WTC11 (cell line): ENCODE data around the gene NAA50. TPM values are rescaled to one million over a fixed set of nuclear protein-coding genes. Genes with fewer than 3 reads are reported as not detected.

Experiments used
- ATAC-seq: fragments of 200-7000 bp; cut with Tn5 transposase; 2 replicates; pipeline ENCODE4 v1.10.0; 2021; ENCODE audit warnings: mild to moderate bottlenecking, moderate library complexity
- CTCF ChIA-PET: fragments of 300-600 bp; sonication (Branson Sonifier 250); formaldehyde crosslinking; loops from one replicate; lab custom pipeline; 2021; ENCODE audit warnings: antibody characterized with exemption; lab: Charles Lee
- POLR2A ChIA-PET: fragments of 350-600 bp; sonication (Branson Sonifier 250); formaldehyde crosslinking; loops from one replicate; lab custom pipeline; 2021; ENCODE audit warnings: antibody characterized with exemption; lab: Charles Lee
- DNase-seq: peaks from one replicate; pipeline ENCODE4 v3.0.0; 2021; ENCODE audit warnings: low spot score
- H3K27ac Mint-ChIP-seq: 2 replicates; pipeline ENCODE4 v1.8.0; 2021; ENCODE audit warnings: mixed read lengths
- H3K27me3 Mint-ChIP-seq: 2 replicates; pipeline ENCODE4 v1.8.0; 2021; ENCODE audit warnings: low read depth, mild to moderate bottlenecking, moderate library complexity, mixed read lengths
- H3K36me3 Mint-ChIP-seq: 2 replicates; pipeline ENCODE4 v1.8.0; 2021; ENCODE audit warnings: mixed read lengths
- H3K4me1 Mint-ChIP-seq: 2 replicates; pipeline ENCODE4 v1.8.0; 2022; ENCODE audit warnings: mixed read lengths
- H3K4me3 Mint-ChIP-seq: 2 replicates; pipeline ENCODE4 v1.8.0; 2021; ENCODE audit warnings: mild to moderate bottlenecking, moderate library complexity, mixed read lengths
- H3K9me3 Mint-ChIP-seq: 2 replicates; pipeline ENCODE4 v1.8.0; 2021; ENCODE audit warnings: mixed read lengths
- ATF1 ChIP-seq: sonication (generic); formaldehyde crosslinking; IDR thresholded peaks from 2 replicates; pipeline ENCODE4 v1.8.1; 2023; ENCODE audit warnings: mild to moderate bottlenecking, moderate library complexity, missing genetic modification reagents
- ELF4 ChIP-seq: sonication (generic); formaldehyde crosslinking; IDR thresholded peaks from 2 replicates; pipeline ENCODE4 v1.8.1; 2022; ENCODE audit warnings: low read depth, mild to moderate bottlenecking, moderate library complexity, missing genetic modification reagents
- FOXK1 ChIP-seq: sonication (generic); formaldehyde crosslinking; IDR thresholded peaks from 2 replicates; pipeline ENCODE4 v1.8.0; 2022; ENCODE audit warnings: mild to moderate bottlenecking, moderate library complexity, missing genetic modification reagents
- FOXP1 ChIP-seq: sonication (generic); formaldehyde crosslinking; IDR thresholded peaks from 2 replicates; pipeline ENCODE4 v1.8.0; 2022; ENCODE audit warnings: missing genetic modification reagents, mild to moderate bottlenecking, moderate library complexity, borderline replicate concordance
- GRHL2 ChIP-seq: fragments of 250-450 bp; sonication (Bioruptor Pico); IDR thresholded peaks from 2 replicates; pipeline ENCODE4 v1.8.0; 2022; ENCODE audit warnings: mild to moderate bottlenecking, moderate library complexity; ENCODE audit not compliant: insufficient replicate concordance, severe bottlenecking
- IRF2 ChIP-seq: sonication (generic); formaldehyde crosslinking; IDR thresholded peaks from 2 replicates; pipeline ENCODE4 v1.8.0; 2022; ENCODE audit warnings: low read depth, missing genetic modification reagents, borderline replicate concordance
- MYBL2 ChIP-seq: sonication (generic); formaldehyde crosslinking; IDR thresholded peaks from 2 replicates; pipeline ENCODE4 v1.8.1; 2023; ENCODE audit warnings: mild to moderate bottlenecking, moderate library complexity, missing genetic modification reagents
- NR3C1 ChIP-seq: sonication (generic); formaldehyde crosslinking; conservative IDR thresholded peaks from 2 replicates; pipeline ENCODE4 v1.8.1; 2023; ENCODE audit warnings: low read depth, mild to moderate bottlenecking, missing genetic modification reagents
- RORB ChIP-seq: fragments of 250-450 bp; sonication (Bioruptor Pico); IDR thresholded peaks from 2 replicates; pipeline ENCODE4 v1.9.0; 2021; ENCODE audit warnings: mild to moderate bottlenecking
- SOX15 ChIP-seq: fragments of 250-450 bp; sonication (Bioruptor Pico); IDR thresholded peaks from 2 replicates; pipeline ENCODE4 v1.9.0; 2021; ENCODE audit warnings: mild to moderate bottlenecking
- TCF7 ChIP-seq: sonication (generic); formaldehyde crosslinking; IDR thresholded peaks from 2 replicates; pipeline ENCODE4 v1.8.0; 2022; ENCODE audit warnings: mild to moderate bottlenecking, low read depth, missing genetic modification reagents, moderate library complexity
- ZNF317 ChIP-seq: sonication (generic); formaldehyde crosslinking; IDR thresholded peaks from 2 replicates; pipeline ENCODE4 v1.8.1; 2023; ENCODE audit warnings: low read depth, mild to moderate bottlenecking, moderate library complexity, missing genetic modification reagents, borderline replicate concordance
- ZNF396 ChIP-seq: fragments of 250-450 bp; sonication (Bioruptor Pico); IDR thresholded peaks from 2 replicates; pipeline ENCODE4 v1.8.0; 2021; ENCODE audit warnings: mild to moderate bottlenecking, moderate library complexity, borderline replicate concordance
- total RNA-seq: library from RNA; stranded (reverse); gene quantifications from 3 replicates; pipeline ENCODE4 v1.2.3, GENCODE V29; 2021
- TF ChIP-seq, protein P1 (sequence below): sonication (generic); formaldehyde crosslinking; conservative IDR thresholded peaks from 2 replicates; pipeline ENCODE4 v1.8.1; 2022; ENCODE audit warnings: mild to moderate bottlenecking, missing genetic modification reagents
- TF ChIP-seq, protein P2 (sequence below): sonication (generic); formaldehyde crosslinking; IDR thresholded peaks from 2 replicates; pipeline ENCODE4 v1.8.1; 2023; ENCODE audit warnings: mild to moderate bottlenecking, missing genetic modification reagents, borderline replicate concordance
- TF ChIP-seq, protein P3 (sequence below): fragments of 250-450 bp; sonication (Bioruptor Pico); IDR thresholded peaks from 2 replicates; pipeline ENCODE4 v1.9.0; 2021; ENCODE audit warnings: mild to moderate bottlenecking, borderline replicate concordance
- TF ChIP-seq, protein P4 (sequence below): sonication (generic); formaldehyde crosslinking; IDR thresholded peaks from 2 replicates; pipeline ENCODE4 v1.8.1; 2023; ENCODE audit warnings: mild to moderate bottlenecking, moderate library complexity, missing genetic modification reagents
- TF ChIP-seq, protein P5 (sequence below): fragments of 250-450 bp; sonication (Bioruptor Pico); conservative IDR thresholded peaks from 2 replicates; pipeline ENCODE4 v1.9.0; 2021; ENCODE audit warnings: mild to moderate bottlenecking

The NAA50 gene
- total RNA-seq, 1 experiment from 2014 or later, result 193 TPM

DNA sequence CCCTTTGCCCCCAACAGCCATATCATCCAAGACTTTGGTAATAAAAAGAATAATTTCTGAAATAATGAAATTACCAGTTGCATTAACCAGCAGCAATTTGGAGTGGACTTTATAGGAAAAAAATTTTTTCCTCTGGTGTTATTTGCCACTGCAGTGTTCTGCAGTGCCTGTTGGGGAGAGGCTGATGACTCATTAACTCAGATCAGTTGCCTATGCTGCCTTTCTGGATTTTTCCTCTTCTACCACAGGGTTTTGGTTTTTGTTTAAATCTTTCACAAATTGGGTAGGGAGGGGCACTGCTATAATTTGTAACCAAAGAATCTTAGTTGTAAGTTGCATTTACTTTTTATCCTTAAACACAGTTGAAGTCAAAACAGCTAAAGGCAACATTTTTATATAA, 23.5 kb upstream of the NAA50 start:
- Mint-ChIP-seq H3K36me3 (no peaks in the 10 kb centered on the region), H3K27me3 (no peaks in the 10 kb centered on the region), H3K4me1 (peaks cover 4% of the 10 kb centered on the region), H3K4me3 (no peak overlapping the region), H3K9me3 (no peaks in the 10 kb centered on the region), H3K27ac (no peak overlapping the region)
- CTCF ChIA-PET, result no interaction called here
- DNase-seq (no peak), ATAC-seq (no peak)
- POLR2A ChIA-PET, result no interaction called here
- no peak for TF ChIP-seq ATF1 (CRISPR knock-in tag)
- TF ChIP-seq, protein P1, sequence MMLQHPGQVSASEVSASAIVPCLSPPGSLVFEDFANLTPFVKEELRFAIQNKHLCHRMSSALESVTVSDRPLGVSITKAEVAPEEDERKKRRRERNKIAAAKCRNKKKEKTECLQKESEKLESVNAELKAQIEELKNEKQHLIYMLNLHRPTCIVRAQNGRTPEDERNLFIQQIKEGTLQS (CRISPR knock-in tag), result no peak
- no peak for TF ChIP-seq NR3C1 (CRISPR knock-in tag)
- TF ChIP-seq TCF7 (CRISPR knock-in tag), result no peak
- no peak for TF ChIP-seq FOXK1

DNA sequence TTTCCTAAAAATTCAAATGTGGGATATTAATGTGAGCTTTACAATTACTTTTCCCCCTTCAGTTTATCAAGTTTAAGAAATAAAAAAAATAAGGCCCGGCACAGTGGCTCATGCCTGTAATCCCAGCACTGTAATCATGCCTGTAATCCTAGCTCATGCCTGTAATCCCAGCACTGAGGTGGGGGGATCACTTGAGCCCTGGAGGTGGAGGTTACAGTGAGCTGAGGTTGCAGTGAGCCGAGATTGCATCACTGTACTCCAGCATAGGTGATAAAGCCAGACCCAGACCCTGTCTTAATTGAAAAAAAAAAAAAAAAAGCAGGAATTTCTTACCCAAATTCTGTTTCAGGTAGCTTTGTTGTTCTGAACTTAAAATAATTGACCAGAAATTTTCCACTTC, 18.6 kb upstream of the NAA50 start:
- TF ChIP-seq ZNF317, result no peak
- TF ChIP-seq IRF2, result no peak
- TF ChIP-seq SOX15 (CRISPR knock-in tag), result no peak
- no peak for TF ChIP-seq MYBL2 (CRISPR knock-in tag)
- no peak for TF ChIP-seq RORB (CRISPR knock-in tag)
- H3K9me3 Mint-ChIP-seq, result no peaks in the 10 kb centered on the region
- H3K27me3 Mint-ChIP-seq, result no peaks in the 10 kb centered on the region
- DNase-seq (no peak), ATAC-seq (no peak)
- H3K4me3 Mint-ChIP-seq, result no peak overlapping the region
- ChIA-PET CTCF (interaction anchor here (1.5 kb wide), 1 partner anchor 19 kb away, joined by 5 read pairs; no protein-coding TSS in a partner anchor), POLR2A (no interaction called here)
- H3K36me3 Mint-ChIP-seq, result no peaks in the 10 kb centered on the region
- H3K27ac Mint-ChIP-seq, result no peak overlapping the region
- H3K4me1 Mint-ChIP-seq, result no peaks in the 10 kb centered on the region

DNA sequence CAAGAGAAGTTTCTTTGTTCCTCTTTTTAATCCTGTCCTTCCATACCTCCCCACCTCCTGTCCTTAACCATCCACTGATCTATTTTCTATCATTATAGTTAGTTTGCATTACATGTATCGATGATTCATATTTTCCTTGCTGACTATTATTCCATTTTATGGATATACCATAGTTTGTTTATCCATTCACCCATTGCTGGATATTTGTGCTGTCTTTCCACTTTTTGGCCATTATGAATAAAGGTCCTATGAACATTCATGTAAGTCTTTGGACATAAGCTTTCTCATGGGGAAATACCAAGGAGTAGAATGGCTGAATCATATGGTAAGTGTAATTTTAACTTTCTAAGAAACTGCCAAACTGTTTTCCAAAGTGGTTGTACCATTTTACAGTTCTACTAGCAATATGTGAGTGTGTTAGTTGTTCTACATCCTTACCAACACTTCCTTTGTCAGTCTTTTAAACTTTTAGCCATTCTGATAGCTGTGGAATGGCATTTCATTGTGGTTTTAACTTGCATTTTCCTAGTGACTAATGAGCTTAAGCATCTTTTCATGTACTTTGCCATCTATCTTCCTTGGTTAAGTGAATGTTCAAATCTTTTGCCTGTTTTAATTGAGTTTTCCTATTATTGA, 12.5 kb upstream of the NAA50 start:
- Mint-ChIP-seq H3K27me3 (no peaks in the 10 kb centered on the region), H3K9me3 (peaks cover 14% of the 10 kb centered on the region), H3K4me1 (peaks cover 3% of the 10 kb centered on the region), H3K4me3 (no peak overlapping the region), H3K27ac (no peak overlapping the region), H3K36me3 (peaks cover 9% of the 10 kb centered on the region)
- DNase-seq (no peak), ATAC-seq (no peak)
- ChIA-PET CTCF (interaction anchor here (0.6 kb wide), 2 partner anchors 70 to 98 kb away, joined by 3 read pairs; no protein-coding TSS in a partner anchor), POLR2A (no interaction called here)
- TF ChIP-seq FOXP1 (CRISPR knock-in tag), result no peak
- no peak for TF ChIP-seq TCF7 (CRISPR knock-in tag)
- TF ChIP-seq, protein P2, sequence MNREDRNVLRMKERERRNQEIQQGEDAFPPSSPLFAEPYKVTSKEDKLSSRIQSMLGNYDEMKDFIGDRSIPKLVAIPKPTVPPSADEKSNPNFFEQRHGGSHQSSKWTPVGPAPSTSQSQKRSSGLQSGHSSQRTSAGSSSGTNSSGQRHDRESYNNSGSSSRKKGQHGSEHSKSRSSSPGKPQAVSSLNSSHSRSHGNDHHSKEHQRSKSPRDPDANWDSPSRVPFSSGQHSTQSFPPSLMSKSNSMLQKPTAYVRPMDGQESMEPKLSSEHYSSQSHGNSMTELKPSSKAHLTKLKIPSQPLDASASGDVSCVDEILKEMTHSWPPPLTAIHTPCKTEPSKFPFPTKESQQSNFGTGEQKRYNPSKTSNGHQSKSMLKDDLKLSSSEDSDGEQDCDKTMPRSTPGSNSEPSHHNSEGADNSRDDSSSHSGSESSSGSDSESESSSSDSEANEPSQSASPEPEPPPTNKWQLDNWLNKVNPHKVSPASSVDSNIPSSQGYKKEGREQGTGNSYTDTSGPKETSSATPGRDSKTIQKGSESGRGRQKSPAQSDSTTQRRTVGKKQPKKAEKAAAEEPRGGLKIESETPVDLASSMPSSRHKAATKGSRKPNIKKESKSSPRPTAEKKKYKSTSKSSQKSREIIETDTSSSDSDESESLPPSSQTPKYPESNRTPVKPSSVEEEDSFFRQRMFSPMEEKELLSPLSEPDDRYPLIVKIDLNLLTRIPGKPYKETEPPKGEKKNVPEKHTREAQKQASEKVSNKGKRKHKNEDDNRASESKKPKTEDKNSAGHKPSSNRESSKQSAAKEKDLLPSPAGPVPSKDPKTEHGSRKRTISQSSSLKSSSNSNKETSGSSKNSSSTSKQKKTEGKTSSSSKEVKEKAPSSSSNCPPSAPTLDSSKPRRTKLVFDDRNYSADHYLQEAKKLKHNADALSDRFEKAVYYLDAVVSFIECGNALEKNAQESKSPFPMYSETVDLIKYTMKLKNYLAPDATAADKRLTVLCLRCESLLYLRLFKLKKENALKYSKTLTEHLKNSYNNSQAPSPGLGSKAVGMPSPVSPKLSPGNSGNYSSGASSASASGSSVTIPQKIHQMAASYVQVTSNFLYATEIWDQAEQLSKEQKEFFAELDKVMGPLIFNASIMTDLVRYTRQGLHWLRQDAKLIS (CRISPR knock-in tag), result no peak
- TF ChIP-seq, protein P3, sequence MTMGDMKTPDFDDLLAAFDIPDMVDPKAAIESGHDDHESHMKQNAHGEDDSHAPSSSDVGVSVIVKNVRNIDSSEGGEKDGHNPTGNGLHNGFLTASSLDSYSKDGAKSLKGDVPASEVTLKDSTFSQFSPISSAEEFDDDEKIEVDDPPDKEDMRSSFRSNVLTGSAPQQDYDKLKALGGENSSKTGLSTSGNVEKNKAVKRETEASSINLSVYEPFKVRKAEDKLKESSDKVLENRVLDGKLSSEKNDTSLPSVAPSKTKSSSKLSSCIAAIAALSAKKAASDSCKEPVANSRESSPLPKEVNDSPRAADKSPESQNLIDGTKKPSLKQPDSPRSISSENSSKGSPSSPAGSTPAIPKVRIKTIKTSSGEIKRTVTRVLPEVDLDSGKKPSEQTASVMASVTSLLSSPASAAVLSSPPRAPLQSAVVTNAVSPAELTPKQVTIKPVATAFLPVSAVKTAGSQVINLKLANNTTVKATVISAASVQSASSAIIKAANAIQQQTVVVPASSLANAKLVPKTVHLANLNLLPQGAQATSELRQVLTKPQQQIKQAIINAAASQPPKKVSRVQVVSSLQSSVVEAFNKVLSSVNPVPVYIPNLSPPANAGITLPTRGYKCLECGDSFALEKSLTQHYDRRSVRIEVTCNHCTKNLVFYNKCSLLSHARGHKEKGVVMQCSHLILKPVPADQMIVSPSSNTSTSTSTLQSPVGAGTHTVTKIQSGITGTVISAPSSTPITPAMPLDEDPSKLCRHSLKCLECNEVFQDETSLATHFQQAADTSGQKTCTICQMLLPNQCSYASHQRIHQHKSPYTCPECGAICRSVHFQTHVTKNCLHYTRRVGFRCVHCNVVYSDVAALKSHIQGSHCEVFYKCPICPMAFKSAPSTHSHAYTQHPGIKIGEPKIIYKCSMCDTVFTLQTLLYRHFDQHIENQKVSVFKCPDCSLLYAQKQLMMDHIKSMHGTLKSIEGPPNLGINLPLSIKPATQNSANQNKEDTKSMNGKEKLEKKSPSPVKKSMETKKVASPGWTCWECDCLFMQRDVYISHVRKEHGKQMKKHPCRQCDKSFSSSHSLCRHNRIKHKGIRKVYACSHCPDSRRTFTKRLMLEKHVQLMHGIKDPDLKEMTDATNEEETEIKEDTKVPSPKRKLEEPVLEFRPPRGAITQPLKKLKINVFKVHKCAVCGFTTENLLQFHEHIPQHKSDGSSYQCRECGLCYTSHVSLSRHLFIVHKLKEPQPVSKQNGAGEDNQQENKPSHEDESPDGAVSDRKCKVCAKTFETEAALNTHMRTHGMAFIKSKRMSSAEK, result no peak
- TF ChIP-seq, protein P4, sequence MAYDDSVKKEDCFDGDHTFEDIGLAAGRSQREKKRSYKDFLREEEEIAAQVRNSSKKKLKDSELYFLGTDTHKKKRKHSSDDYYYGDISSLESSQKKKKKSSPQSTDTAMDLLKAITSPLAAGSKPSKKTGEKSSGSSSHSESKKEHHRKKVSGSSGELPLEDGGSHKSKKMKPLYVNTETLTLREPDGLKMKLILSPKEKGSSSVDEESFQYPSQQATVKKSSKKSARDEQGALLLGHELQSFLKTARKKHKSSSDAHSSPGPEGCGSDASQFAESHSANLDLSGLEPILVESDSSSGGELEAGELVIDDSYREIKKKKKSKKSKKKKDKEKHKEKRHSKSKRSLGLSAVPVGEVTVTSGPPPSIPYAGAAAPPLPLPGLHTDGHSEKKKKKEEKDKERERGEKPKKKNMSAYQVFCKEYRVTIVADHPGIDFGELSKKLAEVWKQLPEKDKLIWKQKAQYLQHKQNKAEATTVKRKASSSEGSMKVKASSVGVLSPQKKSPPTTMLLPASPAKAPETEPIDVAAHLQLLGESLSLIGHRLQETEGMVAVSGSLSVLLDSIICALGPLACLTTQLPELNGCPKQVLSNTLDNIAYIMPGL (CRISPR knock-in tag), result no peak
- no peak for TF ChIP-seq GRHL2
- TF ChIP-seq ZNF396 (CRISPR knock-in tag), result no peak
- TF ChIP-seq, protein P5, sequence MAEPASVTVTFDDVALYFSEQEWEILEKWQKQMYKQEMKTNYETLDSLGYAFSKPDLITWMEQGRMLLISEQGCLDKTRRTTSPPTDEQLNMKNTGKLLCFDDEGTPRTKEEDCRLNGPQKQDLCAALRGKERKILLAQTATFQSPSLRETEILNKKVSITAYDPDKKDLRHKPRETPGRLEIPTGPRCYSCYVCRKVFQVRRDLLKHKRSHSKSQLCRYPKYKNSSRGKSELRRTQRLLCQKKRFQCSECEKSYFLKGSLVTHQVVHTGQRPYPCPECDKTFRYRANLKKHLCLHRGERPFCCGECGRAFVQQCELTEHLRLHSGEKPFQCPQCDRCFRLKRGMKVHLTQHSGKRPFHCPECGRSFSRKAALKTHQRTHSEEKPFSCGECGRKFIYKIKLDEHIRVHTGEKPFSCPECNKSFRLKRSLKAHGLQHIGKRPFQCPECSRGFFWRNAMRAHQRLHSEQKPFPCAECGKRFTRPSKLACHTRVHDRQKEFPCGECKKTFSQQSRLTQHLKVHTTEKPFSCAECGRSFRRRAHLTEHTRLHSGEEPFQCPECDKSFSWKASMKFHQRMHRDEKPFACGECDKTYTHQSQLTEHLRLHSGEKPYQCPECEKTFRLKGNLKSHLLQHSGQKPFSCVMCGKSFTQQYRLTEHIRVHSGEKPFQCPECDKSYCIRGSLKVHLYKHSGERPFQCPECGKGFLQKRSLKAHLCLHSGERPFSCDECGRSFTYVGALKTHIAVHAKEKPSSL (CRISPR knock-in tag), result no peak
- TF ChIP-seq ELF4 (CRISPR knock-in tag), result no peak
